ENCODE data around the gene KPNA6. TPM values are rescaled to one million over a fixed set of nuclear protein-coding genes. Genes with fewer than 3 reads are reported as not detected.

Gene KPNA6
- total and polyA plus RNA-seq, 2 of the 13 experiments (the other 11 are each of a cell fraction or from before 2014, with no cell fraction given): 22.0 to 47.5 TPM

- no peak for TF ChIP-seq TOPORS (CRISPR knock-in tag; IDR thresholded peaks at IDR 0.05)
- TF ChIP-seq HMG20A (CRISPR knock-in tag; IDR thresholded peaks at IDR 0.05; ENCODE audit: borderline replicate concordance): no peak
- TF ChIP-seq ZNF232 (CRISPR knock-in tag; IDR thresholded peaks at IDR 0.05; ENCODE audit: borderline replicate concordance): peak; percentile 61; the same call in 1 of the 2 replicates
- TF ChIP-seq MXD3 (CRISPR knock-in tag; IDR thresholded peaks at IDR 0.05): no peak
- no peak for TF ChIP-seq NFATC3 (CRISPR knock-in tag; IDR thresholded peaks at IDR 0.05)
- peak; percentile 74; the same call in 1 of the 2 replicates for TF ChIP-seq ZNF709 (CRISPR knock-in tag; IDR thresholded peaks at IDR 0.05)
- TF ChIP-seq ZSCAN5A (CRISPR knock-in tag; IDR thresholded peaks at IDR 0.05; ENCODE audit: borderline replicate concordance): 0 out of 2 replicates have a peak, but pooled peaks have one; percentile 35
- 0 out of 2 replicates have a peak, but pooled peaks have one; percentile 44 for TF ChIP-seq ZNF639 (CRISPR knock-in tag; conservative IDR thresholded peaks at IDR 0.05)
- 0 out of 2 replicates have a peak, but pooled peaks have one; percentile 52 for TF ChIP-seq HNRNPL (IDR thresholded peaks at IDR 0.05; ENCODE audit: low read depth, low read length)
- TF ChIP-seq, protein P1, sequence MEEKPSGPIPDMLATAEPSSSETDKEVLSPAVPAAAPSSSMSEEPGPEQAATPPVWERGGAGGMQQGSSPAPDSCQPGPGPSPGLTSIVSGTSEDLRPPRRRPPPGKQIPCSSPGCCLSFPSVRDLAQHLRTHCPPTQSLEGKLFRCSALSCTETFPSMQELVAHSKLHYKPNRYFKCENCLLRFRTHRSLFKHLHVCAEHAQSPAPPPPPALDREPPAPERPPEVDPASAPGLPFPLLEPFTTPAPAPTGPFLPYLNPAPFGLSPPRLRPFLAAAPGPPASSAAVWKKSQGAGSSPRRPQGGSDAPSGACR (CRISPR knock-in tag; IDR thresholded peaks at IDR 0.05): peak; percentile 90; the same call in 1 of the 2 replicates
- TF ChIP-seq ZNF839 (CRISPR knock-in tag; IDR thresholded peaks at IDR 0.05; ENCODE audit: borderline replicate concordance): no peak; the same call in 1 of the 2 replicates
- 0 out of 2 replicates have a peak, but pooled peaks have one; percentile 28 for TF ChIP-seq FOXO1 (CRISPR knock-in tag; IDR thresholded peaks at IDR 0.05)
- TF ChIP-seq NR2F1 (CRISPR knock-in tag; IDR thresholded peaks at IDR 0.05): no peak
- TF ChIP-seq, protein P2, sequence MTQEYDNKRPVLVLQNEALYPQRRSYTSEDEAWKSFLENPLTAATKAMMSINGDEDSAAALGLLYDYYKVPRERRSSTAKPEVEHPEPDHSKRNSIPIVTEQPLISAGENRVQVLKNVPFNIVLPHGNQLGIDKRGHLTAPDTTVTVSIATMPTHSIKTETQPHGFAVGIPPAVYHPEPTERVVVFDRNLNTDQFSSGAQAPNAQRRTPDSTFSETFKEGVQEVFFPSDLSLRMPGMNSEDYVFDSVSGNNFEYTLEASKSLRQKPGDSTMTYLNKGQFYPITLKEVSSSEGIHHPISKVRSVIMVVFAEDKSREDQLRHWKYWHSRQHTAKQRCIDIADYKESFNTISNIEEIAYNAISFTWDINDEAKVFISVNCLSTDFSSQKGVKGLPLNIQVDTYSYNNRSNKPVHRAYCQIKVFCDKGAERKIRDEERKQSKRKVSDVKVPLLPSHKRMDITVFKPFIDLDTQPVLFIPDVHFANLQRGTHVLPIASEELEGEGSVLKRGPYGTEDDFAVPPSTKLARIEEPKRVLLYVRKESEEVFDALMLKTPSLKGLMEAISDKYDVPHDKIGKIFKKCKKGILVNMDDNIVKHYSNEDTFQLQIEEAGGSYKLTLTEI (CRISPR knock-in tag; conservative IDR thresholded peaks at IDR 0.05): no peak
- no peak for TF ChIP-seq RARG (CRISPR knock-in tag; IDR thresholded peaks at IDR 0.05; ENCODE audit: low read depth)
- TF ChIP-seq PHF20 (CRISPR knock-in tag; IDR thresholded peaks at IDR 0.05): peak; percentile 63
- no peak for TF ChIP-seq ZFAT (CRISPR knock-in tag; conservative IDR thresholded peaks at IDR 0.05)
- no peak for TF ChIP-seq WIZ (CRISPR knock-in tag; IDR thresholded peaks at IDR 0.05)
- no peak for TF ChIP-seq NR2F6 (IDR thresholded peaks at IDR 0.05)
- no peak for TF ChIP-seq NR2F6 (CRISPR knock-in tag; IDR thresholded peaks at IDR 0.05)
- 0 out of 2 replicates have a peak, but pooled peaks have one; percentile 78 for TF ChIP-seq ZNF296 (CRISPR knock-in tag; conservative IDR thresholded peaks at IDR 0.05)
- TF ChIP-seq NCOA1 (CRISPR knock-in tag; IDR thresholded peaks at IDR 0.05): 0 out of 2 replicates have a peak, but pooled peaks have one; percentile 41
- TF ChIP-seq ZKSCAN8 (CRISPR knock-in tag; IDR thresholded peaks at IDR 0.05; ENCODE audit: borderline replicate concordance): no peak
- peak; percentile 14; the same call in 1 of the 2 replicates for TF ChIP-seq NR2C2 (CRISPR knock-in tag; IDR thresholded peaks at IDR 0.05; ENCODE audit: borderline replicate concordance)
Measured at GRCh38 chr1:32107742-32108661, at the start of gene KPNA6 (continued).
